GM19238 (cell line): ENCODE measurements around the gene TEX14.
A peak's percentile ranks its signal among the peaks of the same experiment; 100 is the strongest.
"Not testable (repeated sequence)": the region's sequence is repeated elsewhere in the genome, so short reads cannot be mapped to it uniquely, and the experiment has no call there.

Source experiments
- DNase-seq: peaks from one replicate; pipeline ENCODE4 v3.0.0; 2011; ENCODE audit warnings: low spot score; ENCODE audit not compliant: insufficient read length

The TEX14 gene

GRCh38 chr17:58568044-58568799 lies 123.6 kb downstream of the TEX14 start:
- DNase-seq: no peak

GRCh38 chr17:58565389-58566311 lies 126.2 kb downstream of the TEX14 start:
- DNase-seq: no peak

DNA sequence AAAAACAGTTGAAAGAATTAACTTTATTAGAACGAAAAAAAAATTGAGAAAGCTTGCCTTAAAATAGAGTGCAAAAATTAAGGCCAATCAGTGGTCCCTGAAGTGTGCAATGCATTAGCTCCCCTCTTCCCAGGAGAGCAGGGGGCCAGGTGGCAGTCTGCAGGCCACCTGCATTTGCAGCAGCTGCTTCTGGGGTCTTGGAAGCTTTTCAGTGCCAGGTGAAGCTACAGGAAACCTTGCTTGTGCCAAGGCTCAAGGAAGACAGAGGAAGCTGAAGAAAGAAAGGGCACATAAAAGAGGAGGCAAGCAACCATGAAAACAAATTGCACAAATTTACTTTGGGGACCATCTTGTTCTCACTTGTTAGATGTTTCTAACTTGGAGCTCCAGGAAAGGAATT lies 126.9 kb downstream of the TEX14 start:
- no peak for DNase-seq

DNA sequence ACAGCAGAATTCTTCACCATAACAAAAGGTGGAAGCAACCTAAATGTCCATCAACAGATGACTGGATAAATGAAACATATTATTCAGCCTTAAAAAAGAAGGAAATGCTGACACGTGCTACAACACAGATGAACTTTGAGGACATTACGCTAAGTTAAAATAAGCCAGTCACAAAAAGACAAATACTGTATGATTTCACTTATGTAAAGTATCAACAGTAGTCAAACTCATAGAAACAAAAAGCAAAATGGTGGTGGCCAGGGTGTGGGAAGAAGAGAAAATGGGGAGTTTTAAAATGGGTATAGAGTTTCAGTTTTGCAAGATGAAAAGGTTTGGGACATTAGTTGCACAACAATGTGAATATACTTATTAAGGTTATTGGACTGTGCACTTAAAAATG lies 127.6 kb downstream of the TEX14 start:
- no peak for DNase-seq

DNA sequence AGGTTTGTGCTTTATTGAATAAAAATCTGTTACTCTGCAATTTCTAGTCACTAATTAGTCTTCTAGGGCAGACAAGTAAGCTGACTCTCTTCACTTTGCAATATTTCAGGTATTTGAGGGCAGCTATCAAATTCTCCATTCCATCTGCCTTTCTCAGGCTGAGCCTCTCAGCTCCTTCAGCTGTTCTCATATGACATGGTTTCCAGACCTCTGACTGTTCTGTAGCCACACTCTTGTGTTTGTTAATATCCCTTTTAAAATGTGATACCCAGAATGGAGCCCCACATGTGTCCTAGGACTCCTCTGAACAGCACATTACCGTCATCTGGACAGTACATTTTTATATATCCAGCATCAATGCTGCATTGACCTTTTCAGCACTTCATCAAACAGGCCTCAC lies 131.3 kb downstream of the TEX14 start:
- DNase-seq: no peak

- no peak for DNase-seq
Observed at GRCh38 chr17:58557981-58558380, 133.9 kb downstream of the TEX14 start.

DNA sequence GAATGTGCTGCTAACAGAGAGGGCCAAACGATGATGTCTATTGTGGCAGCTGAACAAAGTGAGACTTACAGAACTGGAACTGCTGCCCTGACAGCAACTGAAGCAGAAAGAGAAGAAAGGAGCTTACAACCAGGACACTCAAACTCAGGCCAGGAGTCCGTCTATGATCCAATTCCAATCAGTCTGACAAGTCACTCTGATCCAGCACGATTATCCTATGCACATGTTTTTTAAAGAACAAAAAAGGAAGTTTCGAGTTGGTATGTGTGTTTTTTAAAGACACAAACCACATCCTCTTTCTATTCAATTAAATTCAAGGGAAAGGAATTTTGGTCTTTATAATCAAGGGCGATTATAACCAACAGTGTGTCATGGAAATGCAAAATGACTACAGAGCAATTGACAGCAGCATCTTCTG lies 135.0 kb downstream of the TEX14 start:
- DNase-seq: no peak

GRCh38 chr17:58555109-58555508 lies 136.7 kb downstream of the TEX14 start:
- not testable (repeated sequence) for DNase-seq

GRCh38 chr17:58541249-58541648 lies 150.6 kb downstream of the TEX14 start:
- DNase-seq: no peak

- no peak for DNase-seq
Observed at GRCh38 chr17:58539698-58540097, 152.1 kb downstream of the TEX14 start.

DNA sequence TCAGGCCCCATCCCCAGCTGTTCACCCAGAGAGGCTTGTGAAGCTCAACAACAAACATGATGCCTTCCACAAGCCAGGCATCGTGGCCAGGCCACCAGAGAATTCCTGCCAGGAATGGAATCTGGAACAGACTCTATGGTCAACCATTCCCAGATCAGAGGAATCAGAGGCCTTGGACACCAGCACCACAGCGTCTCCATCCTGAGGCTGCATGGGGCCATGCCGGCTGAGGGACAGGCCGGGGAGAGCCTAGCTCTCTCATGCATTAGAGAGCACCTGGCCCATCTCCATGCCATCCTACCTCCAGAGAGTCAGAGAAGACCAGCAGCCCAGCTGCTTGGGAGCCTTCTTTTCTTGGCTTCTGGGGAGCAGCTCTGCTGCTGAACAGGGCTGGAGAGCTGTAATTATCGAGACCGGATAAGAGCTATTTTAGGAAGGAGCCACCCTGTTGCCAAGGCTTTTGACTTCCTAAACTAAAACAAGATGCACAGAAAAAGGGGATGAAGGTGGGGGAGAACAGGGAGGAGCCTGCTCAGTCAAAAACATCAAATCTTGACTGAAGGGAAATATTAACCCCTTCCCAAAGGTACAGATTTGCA lies 152.9 kb downstream of the TEX14 start:
- no peak for DNase-seq

DNA sequence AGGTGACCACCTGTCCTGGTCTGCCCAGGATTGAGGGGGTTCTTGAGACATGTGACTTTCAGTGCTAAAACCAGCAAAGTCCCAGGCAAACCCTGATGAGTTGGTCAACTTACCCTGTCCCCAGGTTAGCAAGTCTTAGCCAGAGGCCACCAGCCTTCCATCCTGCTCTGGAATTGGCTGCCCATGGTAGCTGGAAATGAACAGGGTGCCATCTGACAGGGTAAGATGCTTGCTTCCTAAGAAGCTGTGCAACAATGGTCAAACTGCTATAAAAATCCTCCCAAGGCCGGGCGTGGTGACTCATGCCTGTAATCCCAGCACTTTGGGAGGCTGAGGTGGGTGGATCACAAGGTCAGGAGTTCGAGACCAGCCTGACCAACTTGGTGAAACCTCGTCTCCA lies 154.6 kb downstream of the TEX14 start:
- DNase-seq: no peak

- DNase-seq: no peak
Observed at GRCh38 chr17:58536542-58536941, 155.3 kb downstream of the TEX14 start.

GRCh38 chr17:58535431-58535830 lies 156.4 kb downstream of the TEX14 start:
- no peak for DNase-seq

DNA sequence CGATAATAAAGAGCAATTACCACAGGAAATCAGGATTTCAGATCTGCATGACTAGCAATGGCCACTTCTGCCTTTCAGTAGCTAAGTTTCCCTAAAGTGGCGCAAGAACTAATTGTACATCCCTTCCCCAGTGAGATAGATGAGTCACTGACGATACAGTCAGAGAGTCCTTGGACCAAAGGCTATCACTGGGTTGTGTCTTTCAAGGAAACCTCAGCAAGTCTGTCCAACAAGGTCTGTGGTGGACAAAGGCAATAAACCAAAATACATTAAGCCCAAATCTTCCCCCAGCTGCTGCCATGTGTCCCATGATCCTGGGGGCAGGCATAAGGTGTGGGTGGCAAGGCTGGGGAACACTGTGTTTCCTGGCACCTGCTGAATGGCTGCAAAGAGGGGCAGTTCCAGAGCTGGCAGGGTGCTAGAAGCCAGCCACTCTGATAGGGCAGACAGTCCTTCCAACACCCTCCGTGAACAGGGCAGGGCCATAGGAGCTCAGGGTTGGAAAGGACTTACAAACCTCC lies 156.9 kb downstream of the TEX14 start:
- no peak for DNase-seq

DNA sequence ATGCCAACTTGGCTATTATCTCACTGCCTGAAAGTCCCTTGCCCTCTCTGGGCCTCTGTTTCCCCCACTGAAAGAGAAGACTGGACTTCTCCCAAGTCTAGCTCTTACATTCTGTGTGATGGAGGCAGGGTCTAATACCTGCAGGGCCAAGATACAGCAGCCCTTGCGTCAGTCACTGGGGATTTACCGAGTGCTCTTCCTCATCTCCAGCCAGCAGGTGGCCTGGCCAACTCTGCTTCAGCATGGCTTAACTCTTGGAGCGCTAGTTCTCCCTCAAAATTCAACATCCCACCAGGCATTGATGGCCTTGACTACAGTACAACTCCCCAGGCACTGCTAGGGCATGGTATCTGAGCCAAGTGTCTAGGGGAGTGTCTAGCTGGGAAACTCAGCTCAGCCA lies 157.5 kb downstream of the TEX14 start:
- DNase-seq: no peak

- DNase-seq: no peak
Observed at GRCh38 chr17:58533616-58534188, 158.1 kb downstream of the TEX14 start.

DNA sequence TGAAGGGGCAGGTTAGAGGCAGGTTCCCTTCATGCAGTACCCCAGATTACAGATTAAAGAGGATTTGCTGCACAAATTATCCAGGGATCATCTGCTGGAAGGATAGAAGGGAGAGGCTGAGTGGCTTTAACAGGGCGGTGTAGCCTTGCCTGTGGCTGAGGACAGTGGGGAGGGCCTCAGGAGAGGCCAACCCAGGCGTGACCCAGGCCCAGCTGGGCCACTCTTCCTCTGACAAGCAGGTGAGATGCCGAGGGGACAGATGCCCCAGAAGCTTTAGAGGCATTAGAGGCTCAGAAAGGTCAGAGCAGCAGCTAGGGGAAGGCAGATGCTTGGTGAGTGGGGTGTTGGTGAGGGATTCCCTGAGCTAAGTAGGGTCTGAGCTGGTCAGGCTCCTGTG lies 159.3 kb downstream of the TEX14 start:
- DNase-seq: no peak

DNA sequence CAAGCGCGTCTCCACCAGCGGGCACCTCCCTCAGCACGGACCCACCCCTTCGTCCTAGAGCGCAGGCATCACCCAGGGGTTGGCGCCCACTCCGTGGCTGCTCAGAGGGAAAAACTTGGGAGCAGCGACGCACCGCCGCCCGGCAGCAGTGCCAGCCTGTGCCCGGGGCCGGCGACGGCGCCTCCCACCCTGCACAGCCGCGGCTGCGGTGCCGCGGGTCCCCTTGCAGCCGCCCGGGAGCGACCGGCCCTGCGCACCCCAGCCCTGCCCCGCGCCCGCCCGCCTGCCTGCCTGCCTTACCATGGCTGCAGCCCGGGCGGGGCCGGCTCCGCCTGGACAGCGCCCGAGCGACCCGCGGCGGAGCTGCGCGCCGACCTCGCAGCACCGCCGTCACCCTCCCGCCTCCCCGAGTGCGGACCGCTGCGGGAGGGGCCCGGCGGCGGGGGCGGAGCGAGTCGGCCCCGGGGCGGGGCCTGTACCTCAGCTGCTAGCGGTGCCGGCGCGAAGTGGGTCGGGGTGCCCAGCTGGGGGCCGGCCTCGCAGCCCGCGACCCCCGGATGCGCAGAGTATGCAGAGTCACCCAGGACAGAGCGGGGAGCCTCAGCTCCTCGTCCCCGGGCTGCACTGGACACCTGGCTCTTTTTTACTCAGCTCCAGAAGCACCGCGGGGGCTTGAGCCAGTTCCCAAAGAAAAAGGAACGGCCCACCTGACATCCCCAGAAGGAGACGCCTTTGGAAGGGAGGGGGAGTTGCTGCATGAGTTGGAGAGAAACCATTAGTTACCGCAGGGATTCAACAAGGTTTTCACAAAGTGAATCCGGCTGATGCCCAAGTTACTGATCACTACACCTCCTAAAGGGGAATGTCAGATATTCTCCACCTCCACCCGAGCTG lies 159.9 kb downstream of the TEX14 start:
- peak; percentile 50 for DNase-seq

DNA sequence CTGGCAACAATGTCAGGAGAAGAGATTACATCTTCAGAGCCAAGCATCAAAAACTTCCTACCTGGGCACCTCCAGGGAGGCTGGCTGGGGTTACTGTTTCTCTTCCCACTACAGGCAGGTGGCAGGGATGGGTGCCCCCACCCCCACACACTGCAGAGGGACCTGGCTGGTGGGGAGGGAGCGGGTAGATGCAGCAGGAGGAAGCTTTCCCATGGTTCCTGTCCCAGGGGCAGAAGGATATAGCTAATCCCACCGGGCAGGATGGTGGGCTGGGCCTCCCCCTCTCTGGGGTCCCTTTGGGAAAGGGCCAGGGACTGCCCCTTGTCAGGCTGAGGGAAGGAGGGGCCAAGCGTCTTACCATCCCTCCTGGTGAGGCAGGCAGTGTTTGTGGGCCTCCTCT lies 160.7 kb downstream of the TEX14 start:
- DNase-seq: no peak

GRCh38 chr17:58530655-58531054 lies 161.2 kb downstream of the TEX14 start:
- no peak for DNase-seq
